GM12864 (cell line): Measurements from ENCODE around the gene MMP13.
"Not testable (repeated sequence)": the region's sequence is repeated elsewhere in the genome, so short reads cannot be mapped to it uniquely, and the experiment has no call there.

Source experiments
- DNase-seq: peaks from one replicate; pipeline ENCODE4 v3.0.0-alpha.2; 2011; ENCODE audit warnings: low read depth
- H3K4me3 ChIP-seq: 2 replicates; pipeline ENCODE4 v1.5.1; 2011; ENCODE audit warnings: mild to moderate bottlenecking, low read depth, low read length, control low read depth
- CTCF ChIP-seq: IDR thresholded peaks from 2 replicates; pipeline ENCODE4 v1.5.1; 2011; ENCODE audit warnings: low read depth, mild to moderate bottlenecking, moderate library complexity, low read length, control low read depth, inconsistent platforms; ENCODE audit errors: missing control alignments

The MMP13 gene

GRCh38 chr11:102983486-102983885 is 28.0 kb upstream of the MMP13 start:
- no peak overlapping the region for H3K4me3 ChIP-seq
- no peak for DNase-seq
- TF ChIP-seq CTCF, result no peak

- no peak for TF ChIP-seq CTCF
- H3K4me3 ChIP-seq, result no peak overlapping the region
- no peak for DNase-seq
Measured at GRCh38 chr11:102981324-102981910, 25.9 kb upstream of the MMP13 start.

GRCh38 chr11:102974552-102975280 is 19.2 kb upstream of the MMP13 start:
- DNase-seq, result no peak
- no peak overlapping the region for H3K4me3 ChIP-seq
- no peak for TF ChIP-seq CTCF

GRCh38 chr11:102973698-102974097 is 18.2 kb upstream of the MMP13 start:
- not testable (repeated sequence) for H3K4me3 ChIP-seq, DNase-seq

- no peak overlapping the region for H3K4me3 ChIP-seq
- DNase-seq, result no peak
- TF ChIP-seq CTCF, result no peak
Measured at GRCh38 chr11:102972853-102973252, 17.3 kb upstream of the MMP13 start.

GRCh38 chr11:102971766-102972165 is 16.2 kb upstream of the MMP13 start:
- no peak overlapping the region for H3K4me3 ChIP-seq
- TF ChIP-seq CTCF, result no peak
- no peak for DNase-seq

GRCh38 chr11:102967497-102967896 is 12.0 kb upstream of the MMP13 start:
- H3K4me3 ChIP-seq, result no peak overlapping the region
- TF ChIP-seq CTCF, result no peak
- DNase-seq, result no peak
